Skeletal muscle cell (primary cell): ENCODE results near the gene DENND5A.
"Not testable (repeated sequence)": the region's sequence is repeated elsewhere in the genome, so short reads cannot be mapped to it uniquely, and the experiment has no call there.

Experiments used
- DNase-seq: peaks from one replicate; pipeline ENCODE4 v3.0.0-alpha.2; 2010; ENCODE audit warnings: low read depth
- H3K4me3 ChIP-seq: 2 replicates; pipeline ENCODE4 v1.5.1; 2011; ENCODE audit warnings: low read depth, mild to moderate bottlenecking, control low read depth, low read length, moderate library complexity

DENND5A gene

GRCh38 chr11:9220853-9221252, 44.3 kb downstream of the DENND5A start:
- DNase-seq, H3K4me3 ChIP-seq: not testable (repeated sequence)

GRCh38 chr11:9219572-9219971, 45.6 kb downstream of the DENND5A start:
- no peak overlapping the region for H3K4me3 ChIP-seq
- peak; percentile 71 for DNase-seq

- no peak overlapping the region for H3K4me3 ChIP-seq
Observed at GRCh38 chr11:9219115-9219514, 46.0 kb downstream of the DENND5A start.

DNA sequence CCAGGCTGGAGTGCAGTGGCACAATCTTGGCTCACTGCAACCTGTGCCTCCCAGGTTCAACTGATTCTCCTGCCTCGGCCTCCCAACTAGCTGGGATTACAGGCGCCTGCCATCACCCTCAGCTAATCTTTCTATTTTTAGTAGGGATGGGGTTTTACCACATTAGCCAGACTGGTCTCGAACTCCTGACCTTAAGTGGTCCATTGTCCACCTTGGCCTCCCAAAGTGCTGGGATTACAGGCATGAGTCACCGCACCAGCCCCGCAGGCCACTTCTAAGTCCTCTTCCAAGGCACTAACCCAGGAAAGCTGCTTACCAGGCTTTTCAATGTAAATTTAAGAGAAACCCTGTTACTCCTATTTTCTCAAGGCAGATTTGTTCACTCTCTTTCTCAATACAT, 50.4 kb downstream of the DENND5A start:
- H3K4me3 ChIP-seq: no peak overlapping the region
- DNase-seq: no peak

More at GRCh38 chr11:9219115-9219514, 46.0 kb downstream of the DENND5A start:
- peak; percentile 41 for DNase-seq

DNA sequence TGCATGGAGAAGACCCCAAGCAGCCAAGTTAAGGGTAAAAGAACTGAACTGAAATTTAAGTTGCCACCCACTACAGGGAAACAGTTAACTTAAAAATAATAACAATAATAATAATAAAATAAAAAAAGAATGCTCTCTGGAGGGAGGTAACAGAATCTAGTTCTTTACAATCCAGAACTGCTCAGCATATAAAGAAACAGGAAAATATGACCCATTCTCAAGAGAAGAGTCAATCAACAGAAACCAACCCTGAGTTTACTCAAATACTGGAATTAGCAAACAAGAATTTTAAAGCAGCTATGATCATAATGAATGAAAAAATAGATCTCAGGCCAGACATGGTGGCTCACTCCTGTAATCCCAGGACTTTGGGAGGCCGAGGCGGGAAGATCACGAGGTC, 53.8 kb downstream of the DENND5A start:
- H3K4me3 ChIP-seq: no peak overlapping the region
- no peak for DNase-seq

- no peak for DNase-seq
- H3K4me3 ChIP-seq: no peak overlapping the region
Observed at GRCh38 chr11:9210922-9211320, 54.2 kb downstream of the DENND5A start.

GRCh38 chr11:9210224-9210921, 54.8 kb downstream of the DENND5A start:
- H3K4me3 ChIP-seq: no peak overlapping the region
- DNase-seq: no peak

DNA sequence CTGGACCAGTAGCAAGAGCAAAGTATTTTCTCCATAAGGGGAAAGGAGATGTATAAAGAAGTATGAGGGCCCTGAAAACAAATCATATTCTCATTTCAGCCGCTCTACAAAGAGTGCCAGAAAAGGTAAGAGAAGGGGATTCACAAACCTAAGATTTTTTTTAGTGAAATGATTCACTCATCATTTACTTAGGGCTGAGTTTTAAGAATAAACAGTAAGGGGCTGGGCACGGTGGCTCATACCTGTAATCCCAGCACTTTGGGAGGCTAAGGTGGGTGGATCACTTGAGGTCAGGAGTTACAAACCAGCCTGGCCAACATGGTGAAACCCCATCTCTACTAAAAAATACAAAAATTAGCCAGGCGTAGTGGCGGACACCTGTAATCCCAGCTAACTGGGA, 55.5 kb downstream of the DENND5A start:
- not testable (repeated sequence) for H3K4me3 ChIP-seq, DNase-seq

GRCh38 chr11:9208726-9209501, 56.2 kb downstream of the DENND5A start:
- no peak for DNase-seq
- no peak overlapping the region for H3K4me3 ChIP-seq

- no peak overlapping the region for H3K4me3 ChIP-seq
- DNase-seq: no peak
Observed at GRCh38 chr11:9207229-9207628, 57.9 kb downstream of the DENND5A start.

- no peak overlapping the region for H3K4me3 ChIP-seq
- DNase-seq: no peak
Observed at GRCh38 chr11:9206496-9206895, 58.7 kb downstream of the DENND5A start.

- no peak for DNase-seq
Observed at GRCh38 chr11:9203691-9204311, 61.3 kb downstream of the DENND5A start.

DNA sequence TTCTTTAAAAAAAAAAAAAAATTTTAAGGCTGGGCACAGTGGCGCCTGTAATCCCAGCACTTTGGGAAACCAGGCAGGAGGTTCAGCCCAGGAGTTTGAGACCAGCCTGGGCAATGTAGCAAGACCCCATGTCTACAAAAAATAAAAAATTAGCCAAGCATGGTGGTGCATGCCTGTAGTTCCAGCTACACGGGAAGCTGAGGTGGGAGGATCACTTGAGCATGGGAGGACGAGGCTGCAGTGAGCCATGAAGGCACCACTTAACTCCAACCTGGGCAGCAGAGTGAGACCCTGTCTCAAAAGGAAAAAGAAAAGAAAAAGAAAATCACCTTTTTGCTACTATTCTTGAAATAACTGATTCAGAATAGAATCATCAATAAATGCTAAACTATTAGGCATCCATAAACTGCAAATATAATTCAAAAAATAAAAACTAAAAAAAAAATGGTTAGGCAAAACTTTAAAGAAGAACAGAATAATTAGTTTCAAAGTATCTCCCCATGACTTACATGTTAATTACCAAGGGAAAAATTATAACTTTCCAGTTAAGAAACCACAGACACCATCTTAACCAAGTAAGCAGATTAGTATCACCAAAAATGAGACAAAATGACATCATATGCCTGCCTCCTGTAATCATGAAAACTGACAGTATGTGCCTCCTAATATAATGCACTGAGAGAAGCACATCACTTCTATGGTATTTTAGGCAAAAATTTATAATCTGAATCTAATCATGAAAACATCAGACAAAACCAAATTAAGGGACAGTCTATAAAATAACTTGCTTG, 63.6 kb downstream of the DENND5A start:
- no peak overlapping the region for H3K4me3 ChIP-seq
- no peak for DNase-seq

More at GRCh38 chr11:9203691-9204311, 61.3 kb downstream of the DENND5A start:
- H3K4me3 ChIP-seq: no peak overlapping the region

GRCh38 chr11:9200471-9200870, 64.7 kb downstream of the DENND5A start:
- DNase-seq: no peak

GRCh38 chr11:9193316-9193715, 71.8 kb downstream of the DENND5A start:
- H3K4me3 ChIP-seq: no peak overlapping the region
- DNase-seq: no peak

More at GRCh38 chr11:9200471-9200870, 64.7 kb downstream of the DENND5A start:
- H3K4me3 ChIP-seq: no peak overlapping the region

GRCh38 chr11:9192561-9192960, 72.6 kb downstream of the DENND5A start:
- no peak for DNase-seq
- no peak overlapping the region for H3K4me3 ChIP-seq

- not testable (repeated sequence) for DNase-seq, H3K4me3 ChIP-seq
Observed at GRCh38 chr11:9190326-9191016, 74.7 kb downstream of the DENND5A start.

DNA sequence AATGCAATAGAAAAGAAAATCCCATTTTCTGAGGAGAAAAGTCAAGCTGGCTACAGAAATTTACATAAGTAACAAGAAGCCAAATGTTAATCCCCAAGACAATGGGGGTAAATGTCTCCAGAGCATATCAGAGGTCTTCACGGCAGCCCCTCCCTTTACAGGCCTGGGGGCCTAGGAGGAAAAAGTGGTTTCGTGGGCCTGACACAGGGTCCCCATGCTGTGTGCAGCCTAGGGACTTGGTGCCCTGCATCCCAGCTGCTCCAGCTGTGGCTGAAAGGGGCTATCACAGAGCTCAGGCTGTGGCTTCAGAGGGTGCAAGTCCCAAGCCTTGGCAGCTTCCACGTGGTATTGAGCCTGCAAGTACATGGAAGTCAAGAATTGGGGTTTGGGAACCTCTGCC, 76.3 kb downstream of the DENND5A start:
- H3K4me3 ChIP-seq, DNase-seq: not testable (repeated sequence)

GRCh38 chr11:9187616-9188015, 77.5 kb downstream of the DENND5A start:
- DNase-seq: no peak
- no peak overlapping the region for H3K4me3 ChIP-seq
